ENCODE data around the gene PRRC2C. TPM values are rescaled to one million over a fixed set of nuclear protein-coding genes. Genes with fewer than 3 reads are reported as not detected.
A peak's percentile ranks its signal among the peaks of the same experiment; 100 is the strongest.

Gene PRRC2C
- total RNA-seq, 1 experiment from 2014 or later = 136 TPM

DNA sequence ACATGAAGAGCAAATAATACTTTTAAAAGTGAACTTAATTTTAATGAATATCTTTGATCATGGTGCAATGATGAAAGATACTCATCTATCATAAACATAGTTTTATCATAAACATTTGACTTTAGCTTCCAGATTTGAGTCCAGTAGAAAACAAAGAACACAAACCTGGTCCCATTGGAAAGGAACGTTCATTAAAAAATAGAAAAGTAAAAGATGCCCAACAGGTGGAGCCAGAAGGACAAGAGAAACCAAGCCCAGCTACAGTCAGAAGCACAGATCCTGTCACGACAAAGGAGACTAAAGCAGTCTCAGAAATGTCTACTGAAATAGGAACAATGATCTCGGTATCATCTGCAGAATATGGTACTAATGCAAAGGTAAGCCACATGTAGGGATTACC, 81.1 kb downstream of the PRRC2C start:
- Histone ChIP-seq H3K4me3 (no peak overlapping the region), H4K20me1 (ENCODE audit: insufficient read depth) (no peaks in the 10 kb centered on the region; the same call in 1 of the 2 replicates), H3K36me3 (ENCODE audit: low read depth) (peaks cover 39% of the 10 kb centered on the region), H3K27ac (no peak overlapping the region), H3F3A (ENCODE audit: insufficient read depth, low read depth) (peaks cover 12% of the 10 kb centered on the region; the same call in 1 of the 2 replicates), H3K9me2 (ENCODE audit: insufficient read depth) (no peaks in the 10 kb centered on the region), H3K4me1 (replicated peaks; ENCODE audit: insufficient read depth) (no peaks in the 10 kb centered on the region), H3K79me2 (ENCODE audit: low read depth) (no peaks in the 10 kb centered on the region), H3K9me3 (ENCODE audit: insufficient read depth, low read depth) (no peaks in the 10 kb centered on the region), H3K4me2 (no peak overlapping the region), H3K27me3 (ENCODE audit: insufficient read depth, low read depth) (no peaks in the 10 kb centered on the region), H2AFZ (no peak overlapping the region)
- TF ChIP-seq, protein P1, sequence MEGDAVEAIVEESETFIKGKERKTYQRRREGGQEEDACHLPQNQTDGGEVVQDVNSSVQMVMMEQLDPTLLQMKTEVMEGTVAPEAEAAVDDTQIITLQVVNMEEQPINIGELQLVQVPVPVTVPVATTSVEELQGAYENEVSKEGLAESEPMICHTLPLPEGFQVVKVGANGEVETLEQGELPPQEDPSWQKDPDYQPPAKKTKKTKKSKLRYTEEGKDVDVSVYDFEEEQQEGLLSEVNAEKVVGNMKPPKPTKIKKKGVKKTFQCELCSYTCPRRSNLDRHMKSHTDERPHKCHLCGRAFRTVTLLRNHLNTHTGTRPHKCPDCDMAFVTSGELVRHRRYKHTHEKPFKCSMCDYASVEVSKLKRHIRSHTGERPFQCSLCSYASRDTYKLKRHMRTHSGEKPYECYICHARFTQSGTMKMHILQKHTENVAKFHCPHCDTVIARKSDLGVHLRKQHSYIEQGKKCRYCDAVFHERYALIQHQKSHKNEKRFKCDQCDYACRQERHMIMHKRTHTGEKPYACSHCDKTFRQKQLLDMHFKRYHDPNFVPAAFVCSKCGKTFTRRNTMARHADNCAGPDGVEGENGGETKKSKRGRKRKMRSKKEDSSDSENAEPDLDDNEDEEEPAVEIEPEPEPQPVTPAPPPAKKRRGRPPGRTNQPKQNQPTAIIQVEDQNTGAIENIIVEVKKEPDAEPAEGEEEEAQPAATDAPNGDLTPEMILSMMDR (conservative IDR thresholded peaks at IDR 0.05) = no peak
- TF ChIP-seq EZH2 (IDR thresholded peaks at IDR 0.05; ENCODE audit: low read depth) = no peak
- ChIA-PET CTCF (no interaction called here), POLR2A (ENCODE audit: unreplicated experiment) (no interaction called here)
- no peak for DNase-seq
- intact Hi-C loops (cut with micrococcal nuclease; ENCODE audit: unreplicated experiment) = no loop called here
- no TSS peak for BruUV-seq (replicated peaks)

DNA sequence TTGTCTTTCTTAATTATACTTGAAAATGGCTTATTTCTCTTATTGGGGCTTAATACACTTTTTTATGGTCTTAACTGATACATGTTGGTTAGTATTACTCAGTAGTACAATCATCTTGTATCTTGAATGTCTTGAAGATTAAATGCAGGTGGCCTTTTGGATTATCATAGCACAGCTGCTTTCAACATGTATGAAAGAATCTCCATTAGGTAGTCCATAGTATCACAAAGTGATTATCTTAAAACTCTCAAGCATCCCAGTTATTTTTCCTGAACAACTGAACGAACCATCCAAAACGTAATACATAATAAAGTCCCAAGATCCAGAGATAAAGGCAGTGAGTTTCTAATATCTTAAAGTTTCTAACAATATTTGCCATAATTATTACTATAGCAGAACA, 85.0 kb downstream of the PRRC2C start:
- POLR2A ChIA-PET (ENCODE audit: unreplicated experiment) = no interaction called here
- no peak for DNase-seq
- no peak for TF ChIP-seq EZH2 (IDR thresholded peaks at IDR 0.05; ENCODE audit: low read depth)
- TF ChIP-seq, protein P1 (conservative IDR thresholded peaks at IDR 0.05) = no peak

DNA sequence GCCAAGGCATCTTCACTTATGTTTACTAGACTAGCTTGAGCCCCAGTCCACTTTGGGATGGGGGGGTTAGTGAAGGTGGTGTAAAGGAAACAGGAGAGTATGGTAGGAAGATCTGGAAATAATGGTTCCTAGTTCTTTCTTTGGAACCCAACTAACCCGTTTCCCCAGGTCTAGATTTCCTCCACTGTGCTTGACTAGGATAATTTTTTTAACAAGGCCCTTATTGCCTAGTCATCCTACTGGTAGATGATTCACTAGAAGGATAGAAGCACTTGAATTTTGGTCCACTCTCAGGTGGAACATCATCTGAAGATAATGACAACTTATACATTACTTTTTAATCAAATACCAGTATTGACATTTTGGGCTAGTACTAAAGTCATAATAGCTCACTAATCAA, 90.8 kb downstream of the PRRC2C start:
- no TSS peak for BruUV-seq (replicated peaks)
- peaks cover 47% of the 10 kb centered on the region for H3K36me3 ChIP-seq (ENCODE audit: low read depth)

More for the DNA sequence above, 85.0 kb downstream of the PRRC2C start:
- intact Hi-C loops (cut with micrococcal nuclease; ENCODE audit: unreplicated experiment) = no loop called here
- no peaks in the 10 kb centered on the region for H3F3A ChIP-seq (ENCODE audit: insufficient read depth, low read depth)
- no TSS peak for BruUV-seq (replicated peaks)
- no peaks in the 10 kb centered on the region for H3K27me3 ChIP-seq (ENCODE audit: insufficient read depth, low read depth)
- H3K4me1 ChIP-seq (replicated peaks; ENCODE audit: insufficient read depth) = no peaks in the 10 kb centered on the region
- no peaks in the 10 kb centered on the region for H3K9me2 ChIP-seq (ENCODE audit: insufficient read depth)
- H3K4me3 ChIP-seq = no peak overlapping the region
- no peak overlapping the region for H3K27ac ChIP-seq
- no peak overlapping the region for H2AFZ ChIP-seq
- peaks cover 44% of the 10 kb centered on the region for H3K36me3 ChIP-seq (ENCODE audit: low read depth)
- CTCF ChIA-PET = no interaction called here
- no peaks in the 10 kb centered on the region for H3K79me2 ChIP-seq (ENCODE audit: low read depth)
- H4K20me1 ChIP-seq (ENCODE audit: insufficient read depth) = no peaks in the 10 kb centered on the region; the same call in 1 of the 2 replicates
- H3K9me3 ChIP-seq (ENCODE audit: insufficient read depth, low read depth) = no peaks in the 10 kb centered on the region
- H3K4me2 ChIP-seq = no peak overlapping the region

More for the DNA sequence above, 90.8 kb downstream of the PRRC2C start:
- H3K4me3 ChIP-seq = no peak overlapping the region
- DNase-seq = peak in 1 of 2 experiments; percentile 37
- H3K4me1 ChIP-seq (replicated peaks; ENCODE audit: insufficient read depth) = no peaks in the 10 kb centered on the region
- no peaks in the 10 kb centered on the region for H3K79me2 ChIP-seq (ENCODE audit: low read depth)
- no peaks in the 10 kb centered on the region for H3K9me3 ChIP-seq (ENCODE audit: insufficient read depth, low read depth)
- H4K20me1 ChIP-seq (ENCODE audit: insufficient read depth) = no peaks in the 10 kb centered on the region; the same call in 1 of the 2 replicates
- no peak overlapping the region; the same call in 1 of the 2 replicates for H3K27ac ChIP-seq
- no peak overlapping the region for H3K4me2 ChIP-seq
- H3K9me2 ChIP-seq (ENCODE audit: insufficient read depth) = no peaks in the 10 kb centered on the region
- no peak for TF ChIP-seq EZH2 (IDR thresholded peaks at IDR 0.05; ENCODE audit: low read depth)
- TF ChIP-seq, protein P1 (conservative IDR thresholded peaks at IDR 0.05) = no peak
- POLR2A ChIA-PET (ENCODE audit: unreplicated experiment) = no interaction called here
- no peak overlapping the region for H2AFZ ChIP-seq
- no peaks in the 10 kb centered on the region for H3F3A ChIP-seq (ENCODE audit: insufficient read depth, low read depth)
- CTCF ChIA-PET = no interaction called here
- intact Hi-C loops (cut with micrococcal nuclease; ENCODE audit: unreplicated experiment) = no loop called here
- H3K27me3 ChIP-seq (ENCODE audit: insufficient read depth, low read depth) = no peaks in the 10 kb centered on the region

Data from PC-9 (cell line).